ENCODE results near the gene TUBGCP3.

The TUBGCP3 gene

DNA sequence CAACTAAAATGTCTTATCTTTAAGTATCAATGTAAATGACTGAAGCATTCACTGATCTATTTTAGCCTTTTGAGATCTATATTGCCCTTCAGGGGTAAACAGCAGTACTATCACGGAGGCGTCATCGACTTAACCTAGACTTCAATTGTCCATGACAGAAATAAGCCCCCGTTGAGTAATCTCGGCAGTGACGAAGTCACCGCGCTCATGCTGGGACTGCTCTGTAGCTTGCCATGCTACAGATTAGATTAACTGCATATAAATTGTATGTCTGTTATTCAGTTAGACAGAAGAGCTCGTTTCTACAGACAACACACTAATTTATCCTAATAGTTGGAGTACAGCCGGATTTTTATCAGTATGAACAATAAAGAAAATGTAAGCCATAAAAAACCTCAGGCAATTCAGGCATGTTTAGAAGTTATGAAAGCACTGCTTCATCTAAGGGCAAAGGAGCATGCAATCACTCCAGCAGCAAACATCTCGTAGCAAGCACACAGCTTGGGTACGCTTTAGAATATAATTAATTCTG, 56.6 kb downstream of the TUBGCP3 start:
- Histone ChIP-seq H3K4me3 (ENCODE audit: low read length) (no peak overlapping the region), H3K9me3 (ENCODE audit: control insufficient read depth, low read length) (no peaks in the 10 kb centered on the region), H3K9ac (ENCODE audit: low read length) (no peak overlapping the region), H3K4me1 (ENCODE audit: control insufficient read depth, insufficient read depth, low read length) (no peaks in the 10 kb centered on the region), H3K27me3 (ENCODE audit: control insufficient read depth, insufficient read depth, low read length) (no peaks in the 10 kb centered on the region), H3K36me3 (ENCODE audit: control insufficient read depth, insufficient read depth, low read length) (no peaks in the 10 kb centered on the region)

DNA sequence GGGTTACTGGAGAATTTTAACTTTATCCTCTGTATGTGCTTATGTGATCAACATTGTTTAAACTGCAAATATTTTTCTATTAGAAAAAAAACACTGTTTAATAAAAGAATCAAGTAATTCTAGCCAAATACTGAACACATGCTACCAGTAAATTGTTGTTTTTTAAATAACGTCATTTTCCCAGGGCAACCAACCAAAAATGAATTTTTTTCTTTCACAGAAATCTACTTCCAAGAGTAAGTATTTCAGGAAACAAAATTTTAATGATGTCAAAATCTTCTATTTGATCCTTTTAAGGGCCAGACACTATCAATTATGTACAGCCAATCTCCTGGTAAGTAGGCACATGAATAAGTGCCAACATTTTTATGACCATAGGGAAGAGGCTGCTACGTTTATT, 57.1 kb downstream of the TUBGCP3 start:
- Histone ChIP-seq H3K9ac (ENCODE audit: low read length) (no peak overlapping the region), H3K9me3 (ENCODE audit: control insufficient read depth, low read length) (no peaks in the 10 kb centered on the region), H3K27me3 (ENCODE audit: control insufficient read depth, insufficient read depth, low read length) (no peaks in the 10 kb centered on the region), H3K4me1 (ENCODE audit: control insufficient read depth, insufficient read depth, low read length) (no peaks in the 10 kb centered on the region), H3K4me3 (ENCODE audit: low read length) (no peak overlapping the region), H3K36me3 (ENCODE audit: control insufficient read depth, insufficient read depth, low read length) (no peaks in the 10 kb centered on the region)

DNA sequence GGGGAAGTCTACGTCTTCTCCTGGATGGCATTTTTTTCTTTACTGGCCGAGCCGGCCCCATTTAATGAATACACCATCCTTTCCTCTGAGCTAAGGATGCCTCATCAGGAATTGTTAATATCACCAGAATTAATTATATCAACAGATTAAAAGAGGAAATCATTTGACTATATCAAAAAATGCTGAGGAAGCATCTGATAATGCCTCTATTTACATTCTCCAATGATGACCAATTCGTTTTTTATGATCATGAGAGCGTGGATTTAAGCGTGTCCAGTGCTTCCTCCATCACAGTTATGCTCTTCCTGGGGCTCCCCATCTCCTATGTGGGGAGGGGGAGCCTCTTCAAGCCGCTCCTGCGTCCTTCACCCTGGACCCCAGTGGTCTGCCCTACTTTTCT, 58.7 kb downstream of the TUBGCP3 start:
- no peak overlapping the region for H3K4me3 ChIP-seq (ENCODE audit: low read length)
- H3K9ac ChIP-seq (ENCODE audit: low read length), result no peak overlapping the region
- H3K4me1 ChIP-seq (ENCODE audit: control insufficient read depth, insufficient read depth, low read length), result no peaks in the 10 kb centered on the region
- no peaks in the 10 kb centered on the region for H3K36me3 ChIP-seq (ENCODE audit: control insufficient read depth, insufficient read depth, low read length)
- no peaks in the 10 kb centered on the region for H3K27me3 ChIP-seq (ENCODE audit: control insufficient read depth, insufficient read depth, low read length)
- H3K9me3 ChIP-seq (ENCODE audit: control insufficient read depth, low read length), result no peaks in the 10 kb centered on the region

DNA sequence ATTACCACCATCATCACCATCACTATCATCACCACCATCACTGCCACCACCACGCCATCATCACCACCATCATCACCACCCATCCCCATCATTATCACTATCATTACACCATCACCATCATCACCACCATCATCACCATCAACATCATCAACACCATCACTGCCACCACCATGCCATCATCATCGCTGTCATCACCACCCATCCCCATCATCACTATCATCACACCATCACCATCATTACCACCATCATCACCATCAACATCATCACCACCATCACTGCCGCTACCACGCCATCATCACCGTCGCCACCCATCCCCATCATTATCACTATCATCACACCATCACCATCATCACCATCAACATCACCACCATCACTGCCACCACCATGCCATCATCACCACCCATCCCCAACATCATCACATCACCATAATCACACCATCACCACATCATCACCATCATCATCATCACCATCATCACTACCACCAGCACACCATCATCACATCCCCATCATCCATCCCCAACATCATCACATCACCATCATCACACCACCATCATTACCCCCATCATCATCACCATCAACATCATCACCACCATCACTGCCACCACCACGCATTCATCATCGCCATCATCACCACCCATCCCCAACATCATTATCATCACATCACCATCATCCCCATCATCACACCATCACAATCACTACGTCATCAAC, 61.7 kb downstream of the TUBGCP3 start:
- H3K27me3 ChIP-seq (ENCODE audit: control insufficient read depth, insufficient read depth, low read length), result no peaks in the 10 kb centered on the region
- H3K4me1 ChIP-seq (ENCODE audit: control insufficient read depth, insufficient read depth, low read length), result no peaks in the 10 kb centered on the region
- no peak overlapping the region for H3K9ac ChIP-seq (ENCODE audit: low read length)
- no peak overlapping the region for H3K4me3 ChIP-seq (ENCODE audit: low read length)
- no peaks in the 10 kb centered on the region for H3K9me3 ChIP-seq (ENCODE audit: control insufficient read depth, low read length)
- no peaks in the 10 kb centered on the region for H3K36me3 ChIP-seq (ENCODE audit: control insufficient read depth, insufficient read depth, low read length)

DNA sequence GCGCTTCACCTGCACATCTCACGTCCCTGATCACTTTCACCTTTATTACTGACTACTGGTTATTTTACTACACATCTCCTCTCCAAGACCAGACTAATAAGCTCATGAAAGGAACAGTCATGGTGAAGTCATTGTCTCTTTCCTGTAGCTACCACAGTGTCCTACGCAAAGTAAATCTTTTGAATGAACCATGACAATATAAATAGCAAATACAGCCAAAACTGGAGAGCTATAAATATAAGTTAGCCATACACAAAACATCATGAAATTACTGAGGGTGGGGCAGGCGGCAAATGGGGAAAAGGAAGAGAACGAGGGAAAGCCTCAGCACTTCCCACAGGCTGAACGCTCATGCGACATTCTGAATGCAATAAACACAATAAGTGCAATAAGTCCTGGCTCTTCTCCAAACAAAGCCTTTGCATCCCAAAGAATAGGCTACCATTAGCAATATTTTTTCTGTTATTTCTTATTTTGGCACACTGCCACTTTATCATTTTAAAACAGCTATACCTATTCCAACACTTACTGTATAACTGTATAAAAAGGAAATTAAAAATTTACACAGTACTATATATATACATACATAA, 62.5 kb downstream of the TUBGCP3 start:
- no peak overlapping the region for H3K9ac ChIP-seq (ENCODE audit: low read length)
- no peaks in the 10 kb centered on the region for H3K27me3 ChIP-seq (ENCODE audit: control insufficient read depth, insufficient read depth, low read length)
- no peaks in the 10 kb centered on the region for H3K9me3 ChIP-seq (ENCODE audit: control insufficient read depth, low read length)
- H3K36me3 ChIP-seq (ENCODE audit: control insufficient read depth, insufficient read depth, low read length), result no peaks in the 10 kb centered on the region
- H3K4me3 ChIP-seq (ENCODE audit: low read length), result no peak overlapping the region
- no peaks in the 10 kb centered on the region for H3K4me1 ChIP-seq (ENCODE audit: control insufficient read depth, insufficient read depth, low read length)

DNA sequence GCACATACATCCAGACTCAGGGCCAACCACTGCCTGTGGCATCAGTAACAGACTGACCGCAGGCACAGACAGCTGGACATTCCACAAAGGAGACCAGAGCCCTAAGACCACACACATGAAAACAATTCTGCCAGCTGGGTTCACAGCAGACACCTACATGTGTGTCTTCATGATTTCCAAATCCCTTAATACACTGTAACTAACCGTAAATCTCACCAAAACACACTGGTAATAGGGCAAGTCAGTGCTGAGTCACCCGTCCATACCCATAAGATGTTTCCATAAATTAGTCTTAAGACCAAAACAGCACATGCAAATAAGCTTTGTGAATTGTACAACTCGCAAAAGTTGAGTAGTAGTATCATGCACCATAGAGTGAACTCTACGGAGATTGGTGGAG, 65.4 kb downstream of the TUBGCP3 start:
- Histone ChIP-seq H3K4me3 (ENCODE audit: low read length) (no peak overlapping the region), H3K9me3 (ENCODE audit: control insufficient read depth, low read length) (no peaks in the 10 kb centered on the region), H3K4me1 (ENCODE audit: control insufficient read depth, insufficient read depth, low read length) (no peaks in the 10 kb centered on the region), H3K36me3 (ENCODE audit: control insufficient read depth, insufficient read depth, low read length) (no peaks in the 10 kb centered on the region), H3K27me3 (ENCODE audit: control insufficient read depth, insufficient read depth, low read length) (no peaks in the 10 kb centered on the region), H3K9ac (ENCODE audit: low read length) (no peak overlapping the region)

DNA sequence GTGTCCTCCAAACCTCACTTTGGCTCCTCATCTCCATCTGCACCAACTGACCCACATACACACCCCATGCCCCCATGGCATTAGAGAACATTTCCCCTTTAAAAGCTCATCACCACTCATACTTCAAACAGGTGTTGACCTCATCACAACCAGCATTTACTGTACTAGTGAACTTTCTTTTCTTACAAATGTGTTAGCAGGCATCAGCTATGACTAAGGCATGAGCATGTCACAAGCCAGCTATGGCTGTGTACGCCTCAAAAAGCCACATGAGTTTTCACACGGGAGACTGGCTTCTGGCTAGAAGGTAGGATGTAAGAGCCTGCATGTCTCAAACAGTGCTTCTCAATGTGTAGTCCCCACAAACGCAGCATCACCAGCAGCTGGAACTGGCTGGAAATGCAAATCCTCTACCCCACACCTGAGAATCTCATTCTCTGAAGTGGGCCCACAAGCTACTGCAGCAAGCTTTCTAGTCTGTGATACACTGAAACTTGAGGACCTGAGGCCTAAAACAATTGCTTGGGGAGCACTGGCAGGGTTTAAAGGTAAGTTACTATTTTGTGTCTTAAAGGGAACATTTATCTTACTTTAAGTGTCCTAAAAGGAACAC, 66.8 kb downstream of the TUBGCP3 start:
- no peaks in the 10 kb centered on the region for H3K27me3 ChIP-seq (ENCODE audit: control insufficient read depth, insufficient read depth, low read length)
- no peaks in the 10 kb centered on the region for H3K4me1 ChIP-seq (ENCODE audit: control insufficient read depth, insufficient read depth, low read length)
- H3K4me3 ChIP-seq (ENCODE audit: low read length), result no peak overlapping the region
- peaks cover 5% of the 10 kb centered on the region for H3K36me3 ChIP-seq (ENCODE audit: control insufficient read depth, insufficient read depth, low read length)
- no peaks in the 10 kb centered on the region for H3K9me3 ChIP-seq (ENCODE audit: control insufficient read depth, low read length)
- H3K9ac ChIP-seq (ENCODE audit: low read length), result no peak overlapping the region

DNA sequence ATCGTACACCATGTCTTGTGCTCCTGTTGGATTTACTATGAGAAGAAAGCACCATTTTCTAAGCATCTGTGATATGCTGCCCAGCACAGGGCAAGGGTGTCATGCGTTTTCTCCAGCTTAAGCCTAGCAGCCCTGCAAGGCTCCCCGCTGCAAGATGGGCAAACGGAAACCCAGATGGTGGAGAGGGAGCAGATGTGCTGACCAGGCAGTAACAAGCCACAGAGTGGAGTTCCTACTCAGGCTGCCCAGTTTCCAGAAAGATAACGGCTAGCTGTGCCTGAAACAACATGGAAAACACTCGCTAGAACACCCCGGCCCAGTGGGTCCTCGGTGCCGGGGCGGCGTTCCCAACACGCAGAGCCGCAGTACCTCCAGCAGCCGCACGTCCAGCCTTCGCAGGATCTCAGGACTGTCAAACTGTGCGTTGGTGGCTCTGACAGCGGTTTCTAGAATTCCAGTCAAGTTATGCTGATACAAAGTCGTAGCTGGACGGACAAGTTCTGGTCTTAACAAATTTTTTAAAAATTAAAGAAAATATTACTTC, 68.4 kb downstream of the TUBGCP3 start:
- no peaks in the 10 kb centered on the region for H3K9me3 ChIP-seq (ENCODE audit: control insufficient read depth, low read length)
- H3K27me3 ChIP-seq (ENCODE audit: control insufficient read depth, insufficient read depth, low read length), result no peaks in the 10 kb centered on the region
- H3K4me1 ChIP-seq (ENCODE audit: control insufficient read depth, insufficient read depth, low read length), result no peaks in the 10 kb centered on the region
- no peak overlapping the region for H3K4me3 ChIP-seq (ENCODE audit: low read length)
- no peak overlapping the region for H3K9ac ChIP-seq (ENCODE audit: low read length)
- H3K36me3 ChIP-seq (ENCODE audit: control insufficient read depth, insufficient read depth, low read length), result peaks cover 6% of the 10 kb centered on the region

DNA sequence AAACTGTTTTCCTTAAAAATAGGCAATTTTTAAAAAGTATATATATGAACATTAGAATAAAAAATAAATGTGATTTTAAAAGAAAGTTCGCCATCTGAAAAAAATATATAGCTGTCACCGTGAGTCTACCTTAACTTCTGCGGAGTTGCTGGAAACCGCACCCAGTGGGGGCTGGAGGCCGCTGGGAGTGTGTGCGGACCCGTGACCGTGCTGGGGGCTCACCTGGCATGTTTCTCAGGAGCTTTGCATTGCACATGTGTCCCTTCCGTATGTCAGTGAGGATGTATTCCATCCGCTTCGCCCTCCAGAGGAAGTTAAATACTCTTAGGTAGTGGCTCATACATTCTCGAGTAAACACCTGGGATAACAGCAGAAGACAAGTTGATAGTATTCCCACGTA, 71.7 kb downstream of the TUBGCP3 start:
- Histone ChIP-seq H3K36me3 (ENCODE audit: control insufficient read depth, insufficient read depth, low read length) (peaks cover 6% of the 10 kb centered on the region), H3K4me1 (ENCODE audit: control insufficient read depth, insufficient read depth, low read length) (no peaks in the 10 kb centered on the region), H3K9me3 (ENCODE audit: control insufficient read depth, low read length) (no peaks in the 10 kb centered on the region), H3K27me3 (ENCODE audit: control insufficient read depth, insufficient read depth, low read length) (no peaks in the 10 kb centered on the region), H3K4me3 (ENCODE audit: low read length) (no peak overlapping the region), H3K9ac (ENCODE audit: low read length) (no peak overlapping the region)

DNA sequence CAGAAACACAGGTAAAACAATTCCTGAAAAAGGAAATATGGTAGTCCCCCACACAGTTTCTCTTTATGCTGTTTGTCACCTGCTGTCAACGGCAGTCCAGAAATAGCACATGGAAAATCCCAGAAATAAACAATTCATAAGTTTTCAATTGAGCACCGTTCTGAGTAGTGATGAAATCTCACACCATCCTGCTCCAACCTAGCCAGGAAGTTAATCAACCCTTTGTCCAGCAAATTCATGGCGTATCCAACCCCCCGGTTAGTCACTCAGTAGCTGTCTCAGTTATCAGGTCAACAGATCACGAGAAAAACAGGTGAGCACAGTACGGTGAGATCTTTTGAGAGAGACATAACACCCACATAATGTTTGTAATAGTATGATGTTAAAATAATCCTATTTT, 74.2 kb downstream of the TUBGCP3 start:
- Histone ChIP-seq H3K27me3 (ENCODE audit: control insufficient read depth, insufficient read depth, low read length) (no peaks in the 10 kb centered on the region), H3K9ac (ENCODE audit: low read length) (no peak overlapping the region), H3K36me3 (ENCODE audit: control insufficient read depth, insufficient read depth, low read length) (peaks cover 11% of the 10 kb centered on the region), H3K4me1 (ENCODE audit: control insufficient read depth, insufficient read depth, low read length) (no peaks in the 10 kb centered on the region), H3K4me3 (ENCODE audit: low read length) (no peak overlapping the region), H3K9me3 (ENCODE audit: control insufficient read depth, low read length) (no peaks in the 10 kb centered on the region)

DNA sequence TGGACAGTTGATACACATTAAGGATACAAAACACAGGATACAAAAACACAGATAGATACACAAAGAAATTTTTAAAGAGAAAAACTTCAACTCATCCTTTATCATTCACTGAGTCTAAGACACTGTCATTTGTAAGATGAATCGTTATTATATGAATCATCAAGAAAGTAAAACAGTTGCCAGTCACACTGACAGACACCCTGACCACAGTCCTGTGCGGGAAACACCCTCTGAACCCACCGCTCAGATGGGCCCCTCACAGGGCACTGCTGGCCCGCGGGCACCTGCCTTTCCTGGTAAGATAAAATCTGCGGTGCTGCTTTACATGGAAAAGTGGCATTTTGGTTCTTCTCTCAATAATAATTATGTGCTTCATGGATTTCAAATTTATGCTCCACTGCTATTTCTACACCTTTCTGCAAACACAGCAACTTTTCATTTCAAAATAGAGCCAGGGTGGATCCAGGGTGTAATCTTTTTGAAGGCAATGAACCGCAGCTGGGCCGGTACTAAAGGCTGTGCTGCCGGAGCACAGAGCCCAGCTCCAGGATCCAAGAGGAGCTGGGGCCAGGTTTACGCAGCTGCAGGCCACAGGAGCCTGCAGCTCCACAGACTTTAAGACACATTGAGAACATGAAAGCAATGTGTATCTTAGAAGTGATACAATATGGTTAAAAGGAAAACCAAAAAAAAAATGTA, 76.8 kb downstream of the TUBGCP3 start:
- Histone ChIP-seq H3K9me3 (ENCODE audit: control insufficient read depth, low read length) (no peaks in the 10 kb centered on the region), H3K27me3 (ENCODE audit: control insufficient read depth, insufficient read depth, low read length) (no peaks in the 10 kb centered on the region), H3K4me3 (ENCODE audit: low read length) (no peak overlapping the region), H3K4me1 (ENCODE audit: control insufficient read depth, insufficient read depth, low read length) (no peaks in the 10 kb centered on the region), H3K36me3 (ENCODE audit: control insufficient read depth, insufficient read depth, low read length) (peaks cover 8% of the 10 kb centered on the region), H3K9ac (ENCODE audit: low read length) (no peak overlapping the region)
